Omental fat pad (tissue), 4 donors: Measurements from ENCODE around the gene B3GLCT. TPM values are rescaled to one million over a fixed set of nuclear protein-coding genes. Genes with fewer than 3 reads are reported as not detected.

ENCODE experiments used
- ATAC-seq: fragments of 150-250 bp; one replicate; pipeline ENCODE4 v1.9.1; 2016; ENCODE audit warnings: mild to moderate bottlenecking, moderate library complexity; ENCODE audit not compliant: low FRiP score
- DNase-seq: peaks from one replicate; pipeline ENCODE4 v3.0.0-alpha.2; 2019; ENCODE audit warnings: low spot score
- CTCF ChIP-seq, 3 donors: fragments of 450-650 bp; IDR thresholded peaks; one replicate each; pipeline ENCODE4 v1.5.1; 2016 to 2017; ENCODE audit warnings: antibody characterized with exemption in 3 of 3, mild to moderate bottlenecking in 3 of 3, moderate library complexity in 2 of 3
- total RNA-seq, 4 donors: library from RNA; depleted of rRNA; stranded (reverse); fragments of >200 nt; gene quantifications; one replicate each; pipeline ENCODE4 v1.1.0, GENCODE V29; 2016

Gene B3GLCT
- total RNA-seq, 4 donors from 2014 or later: 5.4 to 16.4 (median 6.6) TPM

- no peak for TF ChIP-seq CTCF (IDR thresholded peaks at IDR 0.05)
- no peak for DNase-seq
- ATAC-seq: no peak
Observed at GRCh38 chr13:31246918-31247317, 47.1 kb downstream of the B3GLCT start.

- ATAC-seq (no peak), DNase-seq (no peak)
- TF ChIP-seq CTCF (IDR thresholded peaks at IDR 0.05): no peak
Observed at GRCh38 chr13:31248361-31248760, 48.6 kb downstream of the B3GLCT start.

- DNase-seq: no peak
- no peak for TF ChIP-seq CTCF (IDR thresholded peaks at IDR 0.05)
- ATAC-seq: no peak
Observed at GRCh38 chr13:31248965-31249539, 49.3 kb downstream of the B3GLCT start.

GRCh38 chr13:31250435-31250834 lies 50.7 kb downstream of the B3GLCT start:
- ATAC-seq (no peak), DNase-seq (no peak)
- no peak for TF ChIP-seq CTCF (IDR thresholded peaks at IDR 0.05)

GRCh38 chr13:31261241-31261640 lies 61.5 kb downstream of the B3GLCT start:
- TF ChIP-seq CTCF (IDR thresholded peaks at IDR 0.05): no peak
- ATAC-seq (no peak), DNase-seq (no peak)

- TF ChIP-seq CTCF (IDR thresholded peaks at IDR 0.05): no peak
- ATAC-seq (no peak), DNase-seq (no peak)
Observed at GRCh38 chr13:31263346-31263745, 63.6 kb downstream of the B3GLCT start.

- TF ChIP-seq CTCF (IDR thresholded peaks at IDR 0.05): no peak
- DNase-seq (no peak), ATAC-seq (no peak)
Observed at GRCh38 chr13:31264151-31264550, 64.4 kb downstream of the B3GLCT start.
